BJ (cell line): Measurements from ENCODE around the gene BAZ2B. TPM values are rescaled to one million over a fixed set of nuclear protein-coding genes. Genes with fewer than 3 reads are reported as not detected.

Experiments
- CTCF ChIA-PET: fragments of 350-600 bp; formaldehyde crosslinking; extraction: SDS; loops from one replicate; lab custom pipeline; 2021; ENCODE audit warnings: antibody characterized with exemption, inconsistent platforms; lab: Yijun Ruan, JAX
- POLR2A ChIA-PET: fragments of 300-600 bp; sonication (Branson Sonifier 250); formaldehyde crosslinking; extraction: SDS; loops from one replicate; lab custom pipeline; 2021; ENCODE audit warnings: antibody characterized with exemption; lab: Charles Lee
- DNase-seq: peaks from one replicate; pipeline ENCODE4 v3.0.0-alpha.2; 2011; ENCODE audit warnings: low read depth
- H3K27me3 ChIP-seq: 2 replicates; pipeline ENCODE4 v1.6.0; 2011; ENCODE audit warnings: low read length; ENCODE audit not compliant: control insufficient read depth, insufficient read depth
- H3K36me3 ChIP-seq: 2 replicates; pipeline ENCODE4 v1.5.1; 2011; ENCODE audit warnings: low read length; ENCODE audit not compliant: control insufficient read depth, insufficient read depth
- H3K4me3 ChIP-seq: 2 replicates; pipeline ENCODE4 v1.5.1; 2011; ENCODE audit warnings: low read depth, mild to moderate bottlenecking, control low read depth, low read length
- polyA plus RNA-seq: library from polyadenylated mRNA; depleted of rRNA; stranded (reverse); fragments of >200 nt; gene quantifications from 2 replicates; pipeline ENCODE4 v1.2.3, GENCODE V29; 2011
- TF ChIP-seq, protein P1 (sequence below): IDR thresholded peaks from 2 replicates; pipeline ENCODE4 v1.5.1; 2011; ENCODE audit warnings: low read depth, mild to moderate bottlenecking, control low read depth, inconsistent platforms, low read length, moderate library complexity; ENCODE audit not compliant: insufficient read depth

The BAZ2B gene
- polyA plus RNA-seq, 1 experiment, result 16.0 TPM

DNA sequence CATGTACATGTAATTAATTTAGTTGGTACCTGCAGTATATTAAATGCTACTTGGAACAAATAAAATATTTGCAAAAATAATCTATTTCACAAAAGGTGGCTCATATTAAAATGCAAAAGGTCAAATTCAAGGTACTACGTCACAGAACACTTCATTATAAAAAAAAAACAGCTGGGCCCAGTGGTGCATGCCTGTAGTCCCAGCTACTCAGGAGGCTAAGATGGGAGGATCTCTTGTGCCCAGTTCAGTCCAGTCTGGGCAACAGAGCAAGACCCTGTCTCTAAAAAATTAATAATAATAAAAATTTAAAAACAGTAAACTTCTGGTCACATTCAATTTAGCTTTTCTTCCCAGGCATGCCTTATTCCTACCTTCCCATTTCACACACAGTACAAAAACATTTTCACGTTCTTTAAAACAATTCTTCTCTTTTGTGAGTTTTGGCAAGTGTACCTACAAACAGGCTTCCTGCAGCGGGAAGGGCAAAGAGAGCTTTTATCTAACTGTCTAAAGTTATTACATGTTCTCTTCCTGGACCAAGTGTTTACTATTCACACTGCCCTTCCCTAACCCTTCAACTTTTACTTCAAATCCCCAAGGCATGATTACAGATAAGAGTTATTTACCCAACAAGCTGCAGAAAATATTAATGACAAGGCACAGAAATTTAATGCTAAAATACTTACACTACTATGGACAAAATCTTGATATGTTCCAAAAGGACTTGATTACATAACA lies 10.7 kb downstream of the BAZ2B start:
- ChIA-PET POLR2A (no interaction called here), CTCF (interaction anchor here (1.2 kb wide), 1 partner anchor 10 kb away, joined by 4 read pairs; no protein-coding TSS in a partner anchor)
- Histone ChIP-seq H3K4me3 (no peak overlapping the region), H3K27me3 (no peaks in the 10 kb centered on the region), H3K36me3 (no peaks in the 10 kb centered on the region)
- DNase-seq, result no peak
- TF ChIP-seq, protein P1, sequence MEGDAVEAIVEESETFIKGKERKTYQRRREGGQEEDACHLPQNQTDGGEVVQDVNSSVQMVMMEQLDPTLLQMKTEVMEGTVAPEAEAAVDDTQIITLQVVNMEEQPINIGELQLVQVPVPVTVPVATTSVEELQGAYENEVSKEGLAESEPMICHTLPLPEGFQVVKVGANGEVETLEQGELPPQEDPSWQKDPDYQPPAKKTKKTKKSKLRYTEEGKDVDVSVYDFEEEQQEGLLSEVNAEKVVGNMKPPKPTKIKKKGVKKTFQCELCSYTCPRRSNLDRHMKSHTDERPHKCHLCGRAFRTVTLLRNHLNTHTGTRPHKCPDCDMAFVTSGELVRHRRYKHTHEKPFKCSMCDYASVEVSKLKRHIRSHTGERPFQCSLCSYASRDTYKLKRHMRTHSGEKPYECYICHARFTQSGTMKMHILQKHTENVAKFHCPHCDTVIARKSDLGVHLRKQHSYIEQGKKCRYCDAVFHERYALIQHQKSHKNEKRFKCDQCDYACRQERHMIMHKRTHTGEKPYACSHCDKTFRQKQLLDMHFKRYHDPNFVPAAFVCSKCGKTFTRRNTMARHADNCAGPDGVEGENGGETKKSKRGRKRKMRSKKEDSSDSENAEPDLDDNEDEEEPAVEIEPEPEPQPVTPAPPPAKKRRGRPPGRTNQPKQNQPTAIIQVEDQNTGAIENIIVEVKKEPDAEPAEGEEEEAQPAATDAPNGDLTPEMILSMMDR, result no peak

- POLR2A ChIA-PET, result no interaction called here
Measured at GRCh38 chr2:159604159-159604558, 12.2 kb downstream of the BAZ2B start.

GRCh38 chr2:159600752-159601151 lies 15.6 kb downstream of the BAZ2B start:
- no peak for DNase-seq
- Histone ChIP-seq H3K36me3 (peaks cover 2% of the 10 kb centered on the region; the same call in 1 of the 2 replicates), H3K4me3 (no peak overlapping the region), H3K27me3 (no peaks in the 10 kb centered on the region)
- TF ChIP-seq, protein P1, result no peak
- POLR2A ChIA-PET, result no interaction called here
- CTCF ChIA-PET, result no interaction called here

More at GRCh38 chr2:159604159-159604558, 12.2 kb downstream of the BAZ2B start:
- TF ChIP-seq, protein P1, result no peak
- CTCF ChIA-PET, result interaction anchor here (0.6 kb wide), 1 partner anchor 149 kb away, joined by 4 read pairs; no protein-coding TSS in a partner anchor
- H3K36me3 ChIP-seq, result no peaks in the 10 kb centered on the region
- DNase-seq, result no peak
- H3K4me3 ChIP-seq, result no peak overlapping the region
- H3K27me3 ChIP-seq, result no peaks in the 10 kb centered on the region

DNA sequence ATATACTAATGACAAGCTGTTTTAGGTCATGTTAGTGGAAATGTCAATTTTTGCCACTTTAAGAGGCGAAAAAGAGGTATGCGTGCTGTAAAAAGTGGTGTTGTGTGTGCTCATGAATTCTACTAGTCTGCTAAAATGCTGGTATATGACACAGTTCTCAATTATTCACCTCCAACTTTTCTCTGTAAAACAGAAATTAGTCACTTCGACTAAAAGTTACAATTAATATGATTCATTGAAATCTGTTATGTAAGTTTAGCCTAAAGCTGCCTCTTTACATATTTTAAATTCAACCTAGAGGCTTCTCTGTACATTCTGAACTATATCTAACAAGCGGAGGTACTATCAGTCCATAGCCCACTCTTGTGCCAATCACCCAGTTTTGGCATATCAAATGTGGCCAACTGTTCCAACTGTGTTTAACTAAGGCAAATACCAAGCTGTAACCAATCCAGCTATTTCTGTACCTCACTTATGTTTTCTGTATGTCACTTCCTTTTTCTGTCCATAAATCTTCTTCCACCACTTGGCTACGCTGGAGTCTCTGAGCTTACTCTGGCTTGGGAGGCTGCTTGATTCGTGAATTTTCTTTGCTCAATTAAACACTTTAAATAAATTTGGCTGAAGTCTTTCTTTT lies 20.8 kb downstream of the BAZ2B start:
- Histone ChIP-seq H3K36me3 (peaks cover 2% of the 10 kb centered on the region; the same call in 1 of the 2 replicates), H3K4me3 (no peak overlapping the region), H3K27me3 (no peaks in the 10 kb centered on the region)
- DNase-seq, result no peak
- CTCF ChIA-PET, result interaction anchor here (1.5 kb wide), 1 partner anchor 10 kb away, joined by 4 read pairs; no protein-coding TSS in a partner anchor
- POLR2A ChIA-PET, result no interaction called here
- TF ChIP-seq, protein P1, result no peak

DNA sequence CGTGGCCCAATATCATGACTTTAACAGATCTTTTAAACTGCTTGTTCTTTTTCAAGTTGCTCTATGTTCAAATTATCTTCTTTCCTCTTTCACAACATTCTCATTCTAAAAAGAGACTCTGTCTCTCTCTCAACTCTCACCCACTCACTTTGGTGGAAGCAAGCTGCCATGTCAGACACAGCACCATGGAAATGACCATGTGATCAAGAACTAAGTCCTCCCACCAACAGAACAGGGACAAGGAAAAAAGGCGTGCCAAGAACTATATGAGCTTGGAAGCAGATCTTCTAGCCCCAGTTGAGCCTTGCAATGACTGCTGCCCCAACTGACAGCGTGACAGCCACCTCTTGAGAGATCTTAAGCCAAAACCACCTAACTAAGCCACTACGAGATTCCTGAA lies 23.9 kb downstream of the BAZ2B start:
- CTCF ChIA-PET, result no interaction called here
- Histone ChIP-seq H3K27me3 (no peaks in the 10 kb centered on the region), H3K4me3 (no peak overlapping the region), H3K36me3 (peaks cover under 1% of the 10 kb centered on the region; the same call in 1 of the 2 replicates)
- DNase-seq, result no peak
- TF ChIP-seq, protein P1, result no peak
- POLR2A ChIA-PET, result no interaction called here
